GM19455 (cell line): ENCODE data around the gene EFNB2.

Experiments used
- ATAC-seq: cut with Tn5 transposase; IDR thresholded peaks from one replicate; pipeline ENCODE4 v1.9.1; 2021; ENCODE audit not compliant: unreplicated experiment

Gene EFNB2

GRCh38 chr13:106487129-106487528 is 48.3 kb downstream of the EFNB2 start:
- no peak for ATAC-seq

DNA sequence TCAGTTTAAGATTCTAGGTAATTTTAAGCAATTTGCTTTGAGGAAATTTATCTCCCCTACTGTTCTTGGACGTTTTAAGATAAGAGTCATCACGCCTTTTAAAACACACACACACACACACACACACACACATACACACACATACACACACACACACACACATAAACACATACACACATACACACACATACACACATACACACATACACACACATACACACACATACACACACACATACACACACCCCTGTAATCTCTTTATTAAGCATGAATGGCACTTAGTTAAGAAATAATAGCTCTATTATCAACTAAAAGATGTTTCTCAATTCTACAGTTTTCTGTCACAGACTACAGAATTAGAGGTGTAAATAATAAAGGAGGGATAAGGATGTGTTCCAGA is 49.2 kb downstream of the EFNB2 start:
- ATAC-seq: no peak

DNA sequence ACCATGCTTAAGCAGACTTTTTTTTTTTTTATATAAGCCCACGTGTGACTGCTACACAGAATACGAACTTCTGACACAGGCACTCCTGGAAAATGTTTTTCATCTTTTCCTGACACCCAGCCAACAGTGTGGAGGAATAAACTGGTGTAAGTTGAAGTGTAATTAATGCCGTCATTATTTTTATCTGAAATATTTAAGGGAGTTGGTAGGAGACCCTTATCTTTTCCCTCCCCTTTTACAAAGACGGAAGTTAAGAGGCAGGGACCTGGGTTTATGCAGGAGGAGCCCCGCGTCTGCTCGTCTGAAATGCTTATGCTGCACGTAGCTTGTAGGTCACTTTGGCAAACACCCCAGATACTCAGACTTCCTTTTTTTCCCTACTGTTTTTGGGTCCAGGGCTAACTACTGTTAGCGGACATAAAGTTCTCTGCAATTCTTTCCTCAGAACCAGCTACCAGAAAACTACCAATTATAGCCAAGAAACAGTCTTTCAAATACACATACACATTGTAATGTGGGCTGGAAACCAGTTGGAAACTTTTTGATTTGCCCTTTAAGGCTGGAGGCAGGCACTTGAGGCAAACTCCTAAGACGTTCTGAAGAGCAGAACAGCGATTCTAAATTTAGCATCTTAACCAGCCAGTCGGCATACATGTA is 50.8 kb downstream of the EFNB2 start:
- no peak for ATAC-seq

GRCh38 chr13:106484084-106484483 is 51.4 kb downstream of the EFNB2 start:
- ATAC-seq: no peak

- no peak for ATAC-seq
These were observed 53.5 kb downstream of the EFNB2 start for GRCh38 chr13:106481919-106482318.

DNA sequence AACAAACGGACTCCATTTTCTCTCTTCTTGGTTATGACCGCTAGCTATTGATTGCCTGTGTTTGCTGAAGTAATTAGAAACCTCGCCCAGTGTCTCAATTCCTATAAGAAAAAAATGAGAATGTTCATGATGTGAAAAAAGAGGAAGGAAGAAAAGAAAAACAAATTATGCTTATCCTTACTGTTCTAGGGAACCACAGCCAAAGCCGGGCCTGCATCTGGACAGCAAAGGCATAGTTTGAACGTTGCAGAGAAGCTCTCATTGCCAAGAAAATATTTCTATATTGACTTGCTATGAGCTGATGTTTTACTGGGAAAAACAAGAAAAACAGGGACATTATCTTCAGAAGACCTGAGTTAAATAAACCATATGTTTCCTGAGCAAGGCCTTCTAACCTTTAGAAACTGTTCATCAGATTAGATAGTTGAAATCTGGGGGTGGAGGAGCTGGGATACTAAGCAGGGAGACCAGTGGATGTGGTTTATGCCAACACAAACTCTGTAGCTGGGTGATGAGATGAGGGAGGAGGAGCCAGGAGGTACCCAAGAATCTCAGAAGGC is 55.0 kb downstream of the EFNB2 start:
- ATAC-seq: no peak

DNA sequence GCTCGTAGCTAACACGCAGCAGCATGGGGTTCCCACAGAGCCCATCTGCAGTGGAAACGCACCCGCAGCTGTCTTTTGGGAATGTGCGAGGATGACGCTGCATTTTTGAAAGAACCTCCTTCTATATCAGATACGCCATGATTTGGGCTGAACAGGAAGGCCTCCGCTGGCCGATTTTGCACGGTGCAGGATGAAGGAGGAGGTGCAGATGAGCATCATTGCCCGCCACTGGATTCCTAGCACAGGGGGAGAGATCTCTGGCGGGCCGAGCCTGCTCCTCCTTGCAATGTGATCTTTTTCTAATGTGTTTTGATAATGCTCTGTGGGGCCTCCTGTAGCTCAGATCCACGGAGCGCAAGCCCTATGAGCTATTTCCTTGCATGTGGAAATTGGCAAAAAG is 55.5 kb downstream of the EFNB2 start:
- ATAC-seq: no peak

DNA sequence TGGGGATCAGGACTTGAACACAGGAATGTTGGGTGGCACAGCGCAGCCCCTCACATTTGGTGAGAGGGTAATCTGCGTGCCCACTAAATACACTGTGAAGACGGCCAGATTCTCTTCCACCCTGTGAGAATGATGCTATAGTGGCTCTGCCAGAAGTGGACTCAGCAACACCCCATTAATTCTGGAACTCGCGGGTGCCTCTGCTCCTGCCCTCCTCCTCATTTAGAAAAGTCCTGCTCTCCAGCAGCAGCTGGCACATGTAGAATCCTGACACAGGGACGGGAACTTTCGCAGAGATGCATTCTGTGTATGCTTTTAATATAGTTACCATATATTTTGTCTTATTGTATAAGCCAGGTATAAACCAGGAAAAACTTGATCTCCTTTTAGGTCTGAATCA is 57.3 kb downstream of the EFNB2 start:
- no peak for ATAC-seq

DNA sequence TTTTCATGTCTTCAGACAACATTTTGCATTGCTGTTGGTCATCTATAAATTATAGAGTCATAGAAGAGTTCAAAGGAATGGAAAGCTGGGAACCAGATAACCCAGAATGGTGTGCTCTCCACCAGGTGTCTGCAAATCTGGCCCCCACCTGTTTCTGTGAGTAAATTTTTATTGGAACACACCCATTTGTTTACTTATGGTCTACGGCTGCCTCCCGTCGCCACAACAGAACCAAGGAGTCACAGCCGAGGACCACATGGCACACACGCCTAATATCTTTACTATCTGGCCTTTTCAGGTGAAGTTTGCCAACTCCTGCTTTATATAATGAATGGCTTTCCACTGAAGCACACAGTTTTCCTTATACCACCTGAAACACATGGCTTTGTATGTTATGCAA is 58.2 kb downstream of the EFNB2 start:
- ATAC-seq: no peak

GRCh38 chr13:106475852-106476251 is 59.6 kb downstream of the EFNB2 start:
- ATAC-seq: no peak

DNA sequence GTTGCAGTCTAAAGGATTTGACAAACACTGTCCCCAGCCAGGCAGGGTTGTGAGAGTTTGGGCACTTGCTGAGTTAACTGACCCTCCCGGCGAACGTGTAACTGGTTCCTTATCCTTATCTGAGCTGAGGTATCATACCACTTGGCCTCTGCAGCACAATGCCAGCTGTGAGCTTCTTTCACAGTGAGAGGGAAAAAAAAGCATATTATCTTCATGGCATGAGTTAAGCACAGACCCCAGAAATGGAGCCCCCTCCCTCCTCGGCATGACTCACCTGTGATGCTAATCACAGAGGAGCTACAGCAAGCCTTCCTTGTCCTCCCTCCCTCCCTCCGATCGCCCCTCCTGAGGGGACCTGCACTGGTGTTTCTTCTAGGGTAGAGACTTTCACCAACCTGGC is 60.5 kb downstream of the EFNB2 start:
- no peak for ATAC-seq

DNA sequence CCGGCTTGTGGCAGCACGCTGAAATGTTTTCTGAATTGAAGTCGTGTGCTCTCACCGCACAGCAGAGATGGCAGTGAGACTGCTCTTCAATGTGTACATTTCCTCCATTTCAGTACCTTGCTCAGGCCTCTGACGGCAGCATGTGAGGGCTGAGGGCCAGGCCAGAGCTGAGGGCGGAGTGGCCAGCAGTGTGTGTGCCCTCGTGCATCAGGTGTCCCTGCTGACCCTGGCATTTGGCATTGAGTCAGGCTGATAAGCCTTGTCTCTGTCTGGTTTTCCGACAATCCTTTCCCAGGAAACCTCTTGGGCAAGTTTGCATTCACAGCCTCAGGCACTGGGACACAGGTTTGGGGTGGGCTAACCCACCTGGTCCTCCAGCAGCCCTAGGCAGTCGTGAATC is 62.3 kb downstream of the EFNB2 start:
- ATAC-seq: no peak

DNA sequence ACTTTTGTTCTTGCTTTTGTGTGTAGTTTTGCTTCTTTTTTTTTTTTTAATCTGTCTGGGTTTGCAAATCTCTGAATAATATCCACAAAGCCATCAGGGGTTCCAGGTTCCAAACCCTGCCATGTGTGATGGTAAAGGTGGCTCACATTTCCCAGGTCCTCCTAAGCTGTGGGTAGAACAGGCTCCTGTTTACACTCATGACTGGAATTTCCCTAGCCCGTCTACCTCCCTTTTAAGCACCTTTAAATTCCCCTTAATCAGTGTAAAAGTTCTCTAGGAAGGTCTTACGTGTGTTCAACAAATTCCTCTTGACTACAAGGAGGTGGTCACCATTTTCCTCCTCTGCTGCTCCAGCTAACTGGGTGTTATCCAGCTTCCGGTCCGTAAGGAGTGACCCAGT is 62.8 kb downstream of the EFNB2 start:
- ATAC-seq: no peak

DNA sequence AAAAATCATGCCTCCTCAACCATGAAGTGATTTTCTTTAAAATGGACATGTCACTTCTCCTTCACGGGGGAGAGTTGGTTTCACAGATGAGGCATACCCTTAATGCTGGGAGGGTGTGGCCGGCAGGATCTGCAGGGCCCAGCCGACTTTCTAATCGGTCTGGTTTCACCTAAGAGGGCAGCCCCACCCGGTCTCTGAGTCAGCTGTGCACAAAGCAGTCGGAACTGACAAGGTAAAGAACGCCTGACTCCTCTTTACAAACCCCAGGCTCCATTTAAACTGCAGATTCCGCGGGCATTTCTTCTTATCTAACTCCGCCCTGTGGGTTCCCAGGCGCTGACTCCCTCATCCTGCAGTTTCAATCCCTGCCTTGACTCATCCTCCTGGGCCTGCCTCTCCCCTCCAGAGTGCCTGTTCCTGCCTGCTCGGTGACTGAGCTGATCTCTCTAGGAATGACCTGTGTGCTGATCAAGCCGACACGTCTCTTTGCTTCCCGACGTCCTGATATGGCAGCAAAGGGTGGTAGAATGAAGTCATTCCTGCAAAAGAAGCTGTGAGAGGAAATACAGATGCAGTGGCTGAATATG is 63.4 kb downstream of the EFNB2 start:
- ATAC-seq: no peak

- ATAC-seq: no peak
These were observed 64.9 kb downstream of the EFNB2 start for GRCh38 chr13:106470576-106470975.

GRCh38 chr13:106468744-106469590 is 66.5 kb downstream of the EFNB2 start:
- ATAC-seq: no peak

DNA sequence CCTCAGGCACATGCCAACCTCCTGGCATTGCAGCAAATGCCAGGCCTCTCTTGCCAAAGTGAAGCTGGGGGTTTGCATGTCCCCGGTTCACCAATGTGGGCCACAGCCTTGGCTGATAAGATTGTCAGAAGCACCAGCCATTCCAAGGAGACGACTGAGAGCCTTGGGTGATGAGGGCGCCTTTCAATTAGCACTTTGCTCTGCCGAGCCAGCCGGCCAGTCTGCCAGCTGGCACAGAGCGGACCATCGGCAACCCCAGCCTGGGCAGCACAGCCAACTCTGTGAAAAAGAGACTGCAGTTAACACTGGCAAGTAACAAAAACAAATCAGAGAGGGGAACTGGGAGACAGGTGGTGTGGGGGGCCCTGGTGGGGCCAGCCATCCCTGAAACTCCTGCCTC is 67.3 kb downstream of the EFNB2 start:
- ATAC-seq: no peak

GRCh38 chr13:106467427-106468122 is 67.9 kb downstream of the EFNB2 start:
- ATAC-seq: no peak

- no peak for ATAC-seq
These were observed 68.6 kb downstream of the EFNB2 start for GRCh38 chr13:106466691-106467426.

- no peak for ATAC-seq
These were observed 71.4 kb downstream of the EFNB2 start for GRCh38 chr13:106464076-106464475.

DNA sequence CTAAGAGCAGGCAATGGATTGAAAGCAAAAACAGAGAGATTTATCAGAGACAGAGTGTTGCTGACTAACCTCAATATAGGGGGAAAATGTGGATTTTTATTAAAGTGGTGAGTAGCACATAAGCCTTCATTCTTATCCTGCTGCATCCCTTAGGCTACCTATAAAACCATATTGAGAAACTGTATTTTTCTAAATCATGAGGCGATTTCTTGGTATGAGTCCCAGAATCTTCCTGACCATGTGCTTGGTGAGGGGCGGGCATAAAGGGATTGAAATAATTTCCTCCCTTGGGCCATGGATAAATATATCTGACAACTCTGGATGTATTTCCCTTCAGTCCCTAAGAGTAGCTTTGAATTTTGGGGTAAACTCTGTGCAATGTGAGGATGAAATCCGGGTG is 72.8 kb downstream of the EFNB2 start:
- ATAC-seq: no peak
